ENCODE measurements around the gene SUPV3L1. TPM values are rescaled to one million over a fixed set of nuclear protein-coding genes. Genes with fewer than 3 reads are reported as not detected.

Gene SUPV3L1
- total RNA-seq, 2 experiments from 2014 or later, result 27.0 to 40.9 TPM

DNA sequence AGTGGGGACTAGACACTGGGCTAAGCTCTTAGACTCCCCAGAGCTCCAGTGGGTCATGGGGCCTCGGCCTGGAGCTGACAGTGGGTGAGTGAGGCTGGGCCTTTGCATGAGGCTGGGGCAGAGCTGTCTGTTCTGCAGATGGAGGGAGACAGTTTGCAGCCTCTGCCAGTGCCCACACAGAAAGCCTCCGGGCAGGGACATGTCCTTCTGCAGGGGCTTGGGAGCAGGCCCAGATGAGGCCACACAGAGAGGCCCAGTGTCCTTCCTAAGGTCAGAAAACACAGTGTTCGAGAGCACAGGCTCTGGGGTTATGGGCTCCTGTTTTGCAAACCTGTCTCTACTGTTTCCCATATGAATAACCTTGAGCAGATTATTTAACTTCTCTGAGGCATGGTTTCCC is 73.1 kb downstream of the SUPV3L1 start:
- ChIA-PET POLR2A (interaction anchor here (0.6 to 0.9 kb wide), 4 partner anchors 10 to 135 kb away, joined by 3 to 4 read pairs (median 3); no protein-coding TSS in a partner anchor), CTCF (ENCODE audit: unreplicated experiment) (no interaction called here)
- BruUV-seq (replicated peaks), result no TSS peak
- Histone ChIP-seq H3K4me3 (ENCODE audit: low read depth, low read length, poor library complexity, severe bottlenecking) (no peak overlapping the region), H2AFZ (ENCODE audit: low read length) (no peak overlapping the region), H3K4me2 (ENCODE audit: low read length) (no peak overlapping the region), H4K20me1 (ENCODE audit: insufficient read depth, low read length) (no peaks in the 10 kb centered on the region), H3K79me2 (ENCODE audit: insufficient read depth, low read depth, low read length) (no peaks in the 10 kb centered on the region), H3K36me3 (ENCODE audit: insufficient read depth, low read length) (no peaks in the 10 kb centered on the region), H3K9me2 (ENCODE audit: insufficient read depth, low read length) (no peaks in the 10 kb centered on the region), H3K27ac (ENCODE audit: low read depth, low read length, poor library complexity, severe bottlenecking) (no peak overlapping the region), H3K9me3 (ENCODE audit: low read length) (no peaks in the 10 kb centered on the region), H3K4me1 (ENCODE audit: insufficient read depth, low read length, poor library complexity, severe bottlenecking) (no peaks in the 10 kb centered on the region)
- no peak for DNase-seq (ENCODE audit: low spot score)
- intact Hi-C loops (cut with micrococcal nuclease; ENCODE audit: unreplicated experiment), result no loop called here
- no peak for TF ChIP-seq EZH2phosphoT487 (IDR thresholded peaks at IDR 0.05; ENCODE audit: borderline replicate concordance, low read depth, low read length)
- TF ChIP-seq, protein P1, sequence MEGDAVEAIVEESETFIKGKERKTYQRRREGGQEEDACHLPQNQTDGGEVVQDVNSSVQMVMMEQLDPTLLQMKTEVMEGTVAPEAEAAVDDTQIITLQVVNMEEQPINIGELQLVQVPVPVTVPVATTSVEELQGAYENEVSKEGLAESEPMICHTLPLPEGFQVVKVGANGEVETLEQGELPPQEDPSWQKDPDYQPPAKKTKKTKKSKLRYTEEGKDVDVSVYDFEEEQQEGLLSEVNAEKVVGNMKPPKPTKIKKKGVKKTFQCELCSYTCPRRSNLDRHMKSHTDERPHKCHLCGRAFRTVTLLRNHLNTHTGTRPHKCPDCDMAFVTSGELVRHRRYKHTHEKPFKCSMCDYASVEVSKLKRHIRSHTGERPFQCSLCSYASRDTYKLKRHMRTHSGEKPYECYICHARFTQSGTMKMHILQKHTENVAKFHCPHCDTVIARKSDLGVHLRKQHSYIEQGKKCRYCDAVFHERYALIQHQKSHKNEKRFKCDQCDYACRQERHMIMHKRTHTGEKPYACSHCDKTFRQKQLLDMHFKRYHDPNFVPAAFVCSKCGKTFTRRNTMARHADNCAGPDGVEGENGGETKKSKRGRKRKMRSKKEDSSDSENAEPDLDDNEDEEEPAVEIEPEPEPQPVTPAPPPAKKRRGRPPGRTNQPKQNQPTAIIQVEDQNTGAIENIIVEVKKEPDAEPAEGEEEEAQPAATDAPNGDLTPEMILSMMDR (conservative IDR thresholded peaks at IDR 0.05; ENCODE audit: low read length), result no peak

DNA sequence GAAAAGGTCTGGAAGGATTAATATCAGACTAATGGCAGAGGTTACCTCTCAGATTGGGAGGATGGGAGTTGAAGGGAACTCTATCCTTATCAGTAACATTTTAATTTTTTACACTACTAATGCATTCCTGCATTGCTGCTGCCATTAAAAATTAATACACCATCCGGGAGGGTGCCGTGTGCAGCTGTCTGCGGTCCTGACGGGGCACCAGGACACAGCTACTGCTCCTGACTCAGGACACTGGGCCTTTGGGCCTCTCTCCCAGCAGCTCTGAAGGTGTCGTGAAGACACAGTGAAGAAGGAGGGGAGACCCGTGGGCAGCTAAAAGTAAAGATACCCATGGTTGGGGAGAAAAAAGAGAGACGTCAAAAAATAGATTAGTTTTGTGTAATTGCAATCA is 74.8 kb downstream of the SUPV3L1 start:
- DNase-seq (ENCODE audit: low spot score), result no peak
- no peak for TF ChIP-seq EZH2phosphoT487 (IDR thresholded peaks at IDR 0.05; ENCODE audit: borderline replicate concordance, low read depth, low read length)
- TF ChIP-seq, protein P1 (conservative IDR thresholded peaks at IDR 0.05; ENCODE audit: low read length), result no peak

More for the DNA sequence above, 74.8 kb downstream of the SUPV3L1 start:
- Histone ChIP-seq H3K79me2 (ENCODE audit: insufficient read depth, low read depth, low read length) (no peaks in the 10 kb centered on the region), H3K4me1 (ENCODE audit: insufficient read depth, low read length, poor library complexity, severe bottlenecking) (no peaks in the 10 kb centered on the region), H3K9me2 (ENCODE audit: insufficient read depth, low read length) (no peaks in the 10 kb centered on the region), H3K27ac (ENCODE audit: low read depth, low read length, poor library complexity, severe bottlenecking) (no peak overlapping the region), H3K4me3 (ENCODE audit: low read depth, low read length, poor library complexity, severe bottlenecking) (no peak overlapping the region), H3K36me3 (ENCODE audit: insufficient read depth, low read length) (no peaks in the 10 kb centered on the region; the same call in 1 of the 2 replicates), H2AFZ (ENCODE audit: low read length) (no peak overlapping the region), H3K4me2 (ENCODE audit: low read length) (no peak overlapping the region), H4K20me1 (ENCODE audit: insufficient read depth, low read length) (no peaks in the 10 kb centered on the region), H3K9me3 (ENCODE audit: low read length) (no peaks in the 10 kb centered on the region)
- POLR2A ChIA-PET, result no interaction called here
- CTCF ChIA-PET (ENCODE audit: unreplicated experiment), result no interaction called here
- no TSS peak for BruUV-seq (replicated peaks)
- intact Hi-C loops (cut with micrococcal nuclease; ENCODE audit: unreplicated experiment), result no loop called here

Other genes starting within 250 kb of the SUPV3L1 start
- 107 and 133 TPM in 2 replicates for gene DDX21, start 224.1 kb upstream of the SUPV3L1 start, total RNA-seq (2014; rRNA removed; shearing (Covaris generic))
- gene DDX21, start 224.1 kb upstream of the SUPV3L1 start, total RNA-seq (2022), result 135 and 159 TPM in 2 replicates
- 11.9 and 12.6 TPM in 2 replicates for gene KIFBP, start 191.4 kb upstream of the SUPV3L1 start, total RNA-seq (2014; rRNA removed; shearing (Covaris generic))
- gene KIFBP, start 191.4 kb upstream of the SUPV3L1 start, total RNA-seq (2022), result 5.4 and 6.6 TPM in 2 replicates
- gene SRGN, start 92.1 kb upstream of the SUPV3L1 start, total RNA-seq (2014; rRNA removed; shearing (Covaris generic)), result 15.1 and 16.3 TPM in 2 replicates
- gene SRGN, start 92.1 kb upstream of the SUPV3L1 start, total RNA-seq (2022), result 5.8 and 9.1 TPM in 2 replicates
- 9.9 and 10.0 TPM in 2 replicates for gene VPS26A, start 56.1 kb upstream of the SUPV3L1 start, total RNA-seq (2014; rRNA removed; shearing (Covaris generic))
- 33.6 and 41.7 TPM in 2 replicates for gene VPS26A, start 56.1 kb upstream of the SUPV3L1 start, total RNA-seq (2022)
- not detected in 2 replicates for gene HKDC1, start 40.1 kb downstream of the SUPV3L1 start, total RNA-seq (2014; rRNA removed; shearing (Covaris generic))
- not detected in 2 replicates for gene HKDC1, start 40.1 kb downstream of the SUPV3L1 start, total RNA-seq (2022)
- gene HK1, start 98.3 kb downstream of the SUPV3L1 start, total RNA-seq (2014; rRNA removed; shearing (Covaris generic)), result 9.7 and 13.1 TPM in 2 replicates
- 23.1 and 31.5 TPM in 2 replicates for gene HK1, start 98.3 kb downstream of the SUPV3L1 start, total RNA-seq (2022)
- not detected in 2 replicates for gene TACR2, start 236.7 kb downstream of the SUPV3L1 start, total RNA-seq (2014; rRNA removed; shearing (Covaris generic))
- not detected in 2 replicates for gene TACR2, start 236.7 kb downstream of the SUPV3L1 start, total RNA-seq (2022)

All from OCI-LY7 (cell line).